Adipose tissue (tissue), 3 donors: ENCODE measurements around the gene RPH3AL. TPM values are rescaled to one million over a fixed set of nuclear protein-coding genes. Genes with fewer than 3 reads are reported as not detected.
"Not testable (repeated sequence)": the region's sequence is repeated elsewhere in the genome, so short reads cannot be mapped to it uniquely, and the experiment has no call there.

Source experiments
- H3K27ac ChIP-seq: one replicate; pipeline ENCODE4 v1.5.1; 2013; ENCODE audit warnings: low read depth, low read length
- WGBS, 3 donors: extraction: QIAGEN DNeasy Blood & Tissue Kit; methylation state at CpG; one replicate each; pipeline ENCODE4 v1.1.7; 2013; 5-methylcytosine and 5-hydroxymethylcytosine counted together
- polyA plus RNA-seq, 3 donors: library from polyadenylated mRNA; stranded (reverse); fragments of 200-250 nt; gene quantifications; one replicate each; pipeline ENCODE4 v1.2.3, GENCODE V29; 2013
- donor health status: healthy with polysubstance abuse.
- donor health status: Bipolar disorder and iron deficiency.
- donor health status: healthy.

RPH3AL gene
- polyA plus RNA-seq, 3 donors, result 19.7 to 30.1 (median 25.5) TPM

DNA sequence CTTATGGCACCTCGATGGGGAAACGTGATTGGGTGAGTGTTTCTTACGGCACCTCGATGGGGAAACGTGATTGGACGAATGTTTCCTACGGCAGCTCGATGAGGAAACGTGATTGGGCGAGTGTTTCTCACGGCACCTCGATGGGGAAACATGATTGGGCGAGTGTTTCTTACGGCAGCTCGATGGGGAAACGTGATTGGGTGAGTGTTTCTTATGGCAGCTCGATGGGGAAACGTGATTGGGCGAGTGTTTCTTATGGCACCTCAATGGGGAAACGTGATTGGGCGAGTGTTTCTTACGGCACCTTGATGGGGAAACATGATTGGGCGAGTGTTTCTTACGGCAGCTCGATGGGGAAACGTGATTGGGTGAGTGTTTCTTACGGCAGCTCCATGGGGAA, 146.1 kb downstream of the RPH3AL start:
- WGBS, 3 donors, result 94 to 97% (median 96%) methylated on average over 27 of the region's 27 CpGs
- not testable (repeated sequence) for H3K27ac ChIP-seq

DNA sequence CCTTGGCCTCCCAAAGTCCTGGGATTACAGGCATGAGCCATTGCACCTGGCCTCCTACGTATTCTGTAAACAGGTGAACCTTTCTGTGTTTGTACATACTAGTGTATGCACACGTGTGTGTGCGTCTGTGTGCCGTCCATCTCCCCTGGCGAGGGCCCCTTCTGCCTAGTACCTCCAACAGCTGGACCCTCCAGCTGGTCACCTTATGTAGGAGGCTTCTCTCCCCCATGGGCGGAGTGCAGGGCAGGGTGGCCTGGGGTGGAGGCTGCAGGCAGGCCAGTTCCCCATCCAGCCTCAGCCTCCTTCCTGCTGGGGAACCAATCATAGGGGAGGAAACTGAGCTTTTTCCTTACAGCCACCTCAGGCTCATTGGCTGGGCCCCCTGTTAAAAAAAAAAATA, 146.8 kb downstream of the RPH3AL start:
- WGBS, 3 donors, result 81 to 87% (median 86%) methylated on average over 6 of the region's 6 CpGs
- no peak overlapping the region for H3K27ac ChIP-seq

DNA sequence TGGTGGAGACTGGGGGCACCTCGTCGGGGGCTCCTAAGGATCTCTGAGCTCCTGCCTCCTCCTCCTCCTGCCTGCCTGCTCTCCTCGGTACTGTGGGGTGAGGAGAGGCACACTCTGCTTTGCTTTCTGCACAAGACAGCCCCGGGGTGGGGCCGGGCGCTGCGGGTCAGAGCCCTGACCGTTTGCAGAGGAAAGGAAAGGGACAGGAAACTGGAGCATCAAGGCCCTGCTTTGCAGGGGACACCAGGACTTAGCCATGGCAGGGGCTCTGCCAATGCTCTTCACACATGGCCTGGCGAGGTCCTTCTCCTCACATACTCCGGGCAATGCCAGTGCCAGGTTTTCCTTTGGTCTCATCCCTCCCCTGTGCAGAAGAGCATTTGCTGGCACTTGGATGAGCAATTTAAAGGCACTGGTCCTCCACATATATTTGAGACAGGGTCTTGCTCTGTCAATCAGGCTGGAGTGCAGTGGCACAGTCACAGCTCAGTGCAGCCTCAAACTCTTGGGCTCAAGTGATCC, 147.4 kb downstream of the RPH3AL start:
- 29 to 49% (median 37%) methylated on average over 10 of the region's 10 CpGs for WGBS, 3 donors
- H3K27ac ChIP-seq, result no peak overlapping the region

DNA sequence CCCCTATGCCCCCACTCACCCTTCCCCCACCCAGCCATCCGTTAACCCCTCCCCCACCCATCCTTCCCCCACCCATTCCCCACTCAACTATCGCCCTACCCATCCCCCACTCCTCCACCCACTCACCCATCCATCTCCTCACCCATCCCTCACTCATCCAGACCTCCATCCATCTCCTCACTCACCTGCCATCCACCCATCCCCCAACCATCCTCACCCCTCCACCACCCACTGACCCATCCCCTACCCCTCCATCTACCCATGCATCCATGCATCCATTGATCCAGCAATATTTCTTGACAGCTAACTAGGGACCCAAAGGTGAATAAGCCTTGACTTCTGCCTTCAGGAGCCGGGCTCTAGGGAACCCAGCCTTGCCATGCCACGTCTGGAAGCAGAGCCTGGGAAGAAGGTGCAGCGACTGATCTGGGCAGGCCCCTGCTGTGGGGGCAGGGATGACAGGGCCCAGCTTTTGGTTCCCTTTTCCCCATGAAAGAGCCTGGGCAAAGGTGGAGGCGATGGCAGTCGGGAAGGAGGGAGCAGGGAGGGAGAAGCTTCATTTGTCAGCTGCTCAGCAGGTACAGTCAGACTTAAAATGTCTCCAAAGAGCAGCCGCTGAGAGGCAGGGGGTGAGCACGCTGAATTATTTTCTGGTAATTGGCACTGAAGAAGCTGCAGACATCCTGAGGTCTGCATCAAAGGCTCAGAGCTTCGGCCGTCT, 148.0 kb downstream of the RPH3AL start:
- no peak overlapping the region for H3K27ac ChIP-seq
- WGBS, 3 donors, result 43 to 55% (median 46%) methylated on average over 10 to 11 of the region's 11 CpGs

DNA sequence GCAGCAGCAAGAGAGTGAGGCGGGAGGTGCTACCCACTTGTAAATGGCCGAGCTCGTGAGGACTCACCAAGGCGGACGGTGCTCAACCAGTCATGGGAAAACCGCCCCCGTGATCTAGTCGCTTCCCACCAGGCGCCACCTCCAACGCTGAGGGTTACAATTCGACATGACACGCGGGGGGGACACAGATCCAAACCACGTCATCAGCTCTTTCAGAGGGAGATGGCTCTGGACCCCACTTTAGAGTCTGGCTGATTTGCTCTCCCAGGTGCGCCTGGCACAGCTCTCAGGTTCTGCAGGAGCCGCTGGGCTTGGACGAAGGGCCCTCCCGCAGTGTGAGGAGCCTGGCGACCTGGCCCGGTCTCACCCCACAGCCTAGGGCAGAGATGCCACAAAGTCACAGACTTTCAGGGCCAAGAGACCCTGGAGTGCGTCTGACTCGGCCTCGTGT, 150.1 kb downstream of the RPH3AL start:
- 82 to 92% (median 83%) methylated on average over 22 to 23 of the region's 23 CpGs for WGBS, 3 donors
- no peak overlapping the region for H3K27ac ChIP-seq

DNA sequence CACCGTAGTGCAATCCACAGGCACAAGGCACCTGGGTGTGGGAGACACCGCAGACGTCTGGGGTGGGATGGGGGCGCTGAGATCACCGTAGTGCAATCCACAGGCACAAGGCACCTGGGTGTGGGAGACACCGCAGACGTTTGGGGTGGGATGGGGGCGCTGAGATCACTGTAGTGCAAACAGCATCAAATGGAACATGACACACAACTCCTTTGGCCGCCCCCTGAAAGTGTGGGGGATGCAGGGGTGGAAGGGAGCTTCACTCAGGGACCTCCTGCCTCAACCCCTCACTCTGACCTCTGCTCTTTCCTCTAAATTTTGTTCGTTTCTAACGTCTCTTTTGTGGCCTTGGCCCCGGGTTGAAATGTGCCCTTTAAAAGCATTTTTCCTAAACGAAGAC, 150.9 kb downstream of the RPH3AL start:
- 39 to 80% (median 74%) methylated on average over 8 to 11 of the region's 13 CpGs for WGBS, 3 donors
- not testable (repeated sequence) for H3K27ac ChIP-seq

DNA sequence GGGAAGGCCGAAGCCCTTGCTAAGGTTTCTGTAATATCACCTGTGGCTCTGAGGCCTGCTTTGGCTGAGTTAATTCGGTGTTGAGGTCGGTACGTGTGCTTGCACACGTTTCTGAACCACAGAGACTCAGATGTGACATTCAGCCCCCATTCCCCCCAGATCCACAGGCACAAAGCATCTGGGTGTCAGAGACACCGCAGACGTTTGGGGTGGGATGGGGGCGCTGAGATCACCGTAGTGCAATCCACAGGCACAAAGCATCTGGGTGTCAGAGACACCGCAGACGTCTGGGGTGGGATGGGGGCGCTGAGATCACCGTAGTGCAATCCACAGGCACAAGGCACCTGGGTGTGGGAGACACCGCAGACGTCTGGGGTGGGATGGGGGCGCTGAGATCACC, 151.3 kb downstream of the RPH3AL start:
- not testable (repeated sequence) for H3K27ac ChIP-seq
- 75 to 90% (median 89%) methylated on average over 9 to 14 of the region's 16 CpGs for WGBS, 3 donors

DNA sequence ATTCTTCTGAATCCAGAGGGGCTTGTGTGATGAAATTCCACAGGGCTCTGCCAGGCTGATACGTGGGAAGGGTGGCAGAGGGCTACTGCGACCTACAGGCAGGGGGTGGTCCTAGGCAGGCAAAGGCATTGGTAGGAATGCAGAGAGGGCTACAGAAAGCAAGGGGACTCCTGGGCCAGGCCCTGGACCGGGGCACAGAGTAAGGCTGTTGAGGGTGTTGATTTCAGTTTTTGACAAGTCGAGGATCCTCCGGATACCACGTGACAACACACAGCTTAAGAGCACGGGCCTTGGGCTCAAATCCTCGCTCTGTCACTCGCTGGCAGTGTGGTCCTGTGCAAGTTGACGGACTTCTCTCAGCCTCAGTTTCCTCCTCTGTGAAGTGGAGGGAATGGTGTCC, 152.0 kb downstream of the RPH3AL start:
- no peak overlapping the region for H3K27ac ChIP-seq
- 65 to 77% (median 72%) methylated on average over 10 of the region's 10 CpGs for WGBS, 3 donors

DNA sequence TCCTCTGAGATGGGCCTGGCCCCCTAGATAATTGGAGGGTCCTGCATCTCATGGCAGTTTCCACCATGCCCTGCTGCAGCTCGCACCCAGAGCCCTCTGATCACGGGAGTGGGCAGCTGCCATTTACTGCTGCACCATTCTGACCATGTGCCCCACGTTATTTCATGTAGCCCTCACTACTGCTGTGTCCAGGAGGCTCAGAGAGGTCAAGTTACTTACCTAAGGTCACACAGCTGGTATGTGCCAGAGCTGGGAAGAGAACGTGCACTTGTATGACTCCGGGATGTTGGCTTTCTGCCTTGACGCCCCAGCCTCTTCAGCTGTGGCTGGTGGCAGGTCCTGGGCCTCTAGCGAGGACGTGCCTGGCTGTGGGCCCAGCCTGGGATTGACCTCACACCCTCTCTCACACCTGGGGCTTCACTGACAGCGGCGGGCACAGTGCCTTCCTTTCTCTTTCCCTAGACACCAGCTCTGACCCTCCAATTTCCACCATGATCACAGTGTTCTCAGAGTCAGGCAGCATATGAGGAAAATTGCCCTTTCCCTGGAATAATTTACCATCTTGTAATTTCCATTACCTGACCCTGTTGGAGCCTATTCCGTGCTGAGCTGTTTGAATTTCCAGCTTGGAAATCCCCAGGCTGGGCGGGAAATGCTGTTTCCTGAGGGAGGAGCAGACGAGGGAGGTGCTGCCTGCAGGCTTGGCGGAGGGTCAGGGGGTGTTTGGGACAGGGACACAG, 152.6 kb downstream of the RPH3AL start:
- no peak overlapping the region for H3K27ac ChIP-seq
- WGBS, 3 donors, result 26 to 52% (median 45%) methylated on average over 14 of the region's 14 CpGs

DNA sequence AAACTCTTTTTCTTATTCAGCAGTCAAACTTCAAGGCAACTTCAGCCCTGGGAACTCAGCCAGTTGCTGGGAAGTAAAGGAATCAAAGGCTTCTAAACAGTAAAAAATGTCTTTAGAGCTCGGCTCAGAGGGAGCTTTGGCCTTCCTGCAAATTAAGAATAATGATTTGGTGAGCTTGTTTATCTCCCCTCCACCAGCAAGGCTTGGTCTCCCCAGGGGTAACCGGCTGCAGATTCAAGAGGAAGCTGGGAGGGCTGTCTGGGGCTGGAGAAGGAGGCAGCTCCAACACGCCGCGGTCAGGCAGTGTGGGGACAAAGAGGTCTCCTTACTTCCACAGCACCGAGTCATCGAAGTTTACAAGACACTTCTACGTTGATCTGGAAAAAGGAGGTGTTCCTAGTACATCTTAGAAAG, 153.4 kb downstream of the RPH3AL start:
- no peak overlapping the region for H3K27ac ChIP-seq
- WGBS, 3 donors, result 2 to 8% (median 5%) methylated on average over 8 of the region's 8 CpGs

DNA sequence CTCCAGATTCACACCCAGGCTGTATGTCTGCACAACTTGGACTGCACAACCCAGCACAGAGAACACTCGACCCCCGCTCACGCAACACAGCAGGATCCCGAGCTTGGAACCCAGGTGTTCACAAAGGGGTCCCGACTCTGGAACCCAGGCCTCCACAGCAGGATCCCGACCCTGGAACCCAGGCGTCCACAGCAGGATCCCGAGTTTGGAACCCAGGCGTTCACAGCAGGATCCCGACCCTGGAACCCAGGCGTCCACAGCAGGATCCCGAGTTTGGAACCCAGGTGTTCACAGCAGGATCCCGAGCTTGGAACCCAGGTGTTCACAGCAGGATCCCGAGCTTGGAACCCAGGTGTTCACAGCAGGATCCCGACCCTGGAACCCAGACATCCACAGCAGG, 154.4 kb downstream of the RPH3AL start:
- WGBS, 3 donors, result 87 to 93% (median 93%) methylated on average over 15 of the region's 15 CpGs
- not testable (repeated sequence) for H3K27ac ChIP-seq

DNA sequence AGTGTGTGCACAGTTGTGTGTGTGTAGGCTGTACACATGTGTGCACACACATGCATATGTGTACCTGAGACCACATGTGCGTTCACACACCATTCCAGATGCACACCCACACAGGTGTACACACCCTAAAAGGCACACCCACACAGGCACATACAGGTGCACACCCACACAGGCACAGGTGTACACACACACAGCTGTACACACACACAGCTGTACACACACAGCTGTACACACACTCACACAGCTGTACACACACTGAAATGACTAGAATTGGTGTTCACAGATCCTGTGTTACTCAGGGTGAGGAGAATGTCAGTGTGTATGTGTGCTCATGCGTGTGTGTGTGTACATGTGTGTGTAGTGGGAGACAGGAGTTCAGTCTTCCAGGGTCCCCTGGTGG, 155.3 kb downstream of the RPH3AL start:
- H3K27ac ChIP-seq, result no peak overlapping the region
- 91 to 98% (median 93%) methylated on average over 2 of the region's 2 CpGs for WGBS, 3 donors

DNA sequence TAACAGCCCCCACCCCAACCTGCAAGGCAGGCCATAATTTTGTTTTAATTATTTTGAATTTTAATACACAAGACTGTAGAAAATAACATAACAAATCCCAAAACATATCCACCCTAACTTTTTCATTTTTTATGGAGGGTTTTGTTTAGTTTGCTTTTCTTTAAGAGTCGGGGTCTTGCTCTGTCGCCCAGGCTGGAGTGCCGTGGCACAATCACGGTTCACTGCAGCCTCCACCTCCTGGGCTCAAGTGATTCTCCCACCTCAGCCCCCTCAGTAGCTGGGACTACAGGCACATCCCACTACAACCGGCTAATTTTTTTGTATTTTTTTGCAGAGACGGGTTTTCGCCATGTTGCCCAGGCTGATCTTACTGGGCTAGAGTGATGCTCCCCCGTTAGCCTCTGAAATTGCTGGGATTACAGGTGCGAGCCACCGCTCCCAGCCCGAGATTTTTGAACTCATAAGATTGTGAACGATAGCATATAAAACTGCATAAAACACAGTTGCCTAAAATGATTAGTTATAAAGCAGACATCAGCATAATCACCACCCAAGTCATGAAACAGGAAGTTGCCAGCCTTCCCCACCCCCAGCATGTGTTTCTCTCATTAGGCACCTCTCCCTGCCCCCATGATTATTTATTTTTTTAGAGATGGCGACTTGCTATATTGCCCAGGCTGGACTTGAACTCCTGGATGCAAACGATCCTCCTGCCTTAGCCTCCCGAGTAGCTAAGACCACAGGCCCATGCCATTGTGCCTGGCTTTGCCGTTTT, 157.6 kb downstream of the RPH3AL start:
- 75 to 83% (median 77%) methylated on average over 16 of the region's 16 CpGs for WGBS, 3 donors
- H3K27ac ChIP-seq, result no peak overlapping the region

DNA sequence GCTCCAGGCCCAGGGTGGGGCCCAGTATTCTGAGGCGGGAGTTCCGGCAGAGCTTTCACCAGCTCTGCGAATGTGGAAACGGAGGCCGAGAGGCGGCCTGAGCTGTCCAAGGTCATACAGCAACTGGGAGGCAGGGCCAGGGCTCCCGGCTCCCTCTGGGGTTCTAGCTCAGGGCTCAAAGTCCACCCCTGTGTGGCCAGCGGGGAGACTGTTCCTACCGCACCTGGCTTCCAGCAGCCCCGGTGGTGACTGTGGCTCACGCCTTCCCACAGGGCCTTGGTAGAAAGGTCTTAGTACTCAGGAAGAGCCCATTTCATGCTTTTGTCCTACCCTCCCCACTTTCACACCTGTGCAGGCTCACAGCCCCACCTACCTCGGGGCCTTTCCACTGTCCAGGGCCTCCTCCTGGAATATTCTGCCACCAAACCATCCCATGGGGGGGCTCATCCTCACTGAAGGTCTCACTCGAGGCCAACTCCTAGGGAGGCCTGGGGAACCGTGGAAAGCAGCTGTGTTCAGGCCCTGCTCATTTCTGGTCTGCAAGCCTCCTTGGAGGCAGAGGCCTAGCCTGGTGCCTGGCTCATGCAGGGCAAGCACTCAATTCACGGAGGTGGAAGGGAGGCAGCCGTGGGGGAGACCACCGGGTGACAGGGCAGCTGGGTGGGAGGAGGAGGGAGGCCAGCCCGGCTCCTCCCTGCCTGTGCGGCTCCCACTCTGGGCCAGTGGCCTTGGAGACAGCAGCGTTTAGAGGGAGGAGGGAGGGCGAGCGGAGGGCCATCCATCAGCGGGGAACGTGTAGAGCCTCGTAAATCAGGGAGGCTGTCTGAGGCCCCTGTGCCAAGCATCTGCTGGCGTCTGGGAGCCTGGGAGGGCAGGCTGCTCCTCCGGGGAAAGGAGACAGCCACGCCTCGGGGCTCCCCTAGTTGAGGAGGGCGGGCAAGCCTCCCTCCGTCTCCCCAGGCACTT, 158.5 kb downstream of the RPH3AL start:
- H3K27ac ChIP-seq, result no peak overlapping the region
- 40 to 70% (median 66%) methylated on average over 29 to 31 of the region's 31 CpGs for WGBS, 3 donors

DNA sequence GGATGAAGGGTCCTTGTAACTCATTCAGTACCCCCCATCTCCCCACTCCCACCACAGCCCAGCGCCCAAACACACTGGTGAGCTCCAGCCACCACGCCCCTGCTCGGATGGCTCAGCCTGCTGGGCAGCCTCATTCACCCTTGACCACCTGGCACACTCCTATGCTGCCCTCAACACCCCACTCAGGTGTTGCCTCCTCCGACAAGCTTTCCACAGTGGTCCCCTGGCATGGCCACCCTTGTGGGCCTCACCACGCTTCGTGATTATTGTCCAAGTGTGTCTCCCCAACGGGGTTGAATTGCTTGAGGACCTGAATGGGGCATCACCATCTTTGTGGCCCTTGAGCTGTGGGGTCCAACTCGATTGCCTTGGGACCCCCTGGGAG, 159.2 kb downstream of the RPH3AL start:
- 89 to 95% (median 94%) methylated on average over 8 of the region's 8 CpGs for WGBS, 3 donors
- no peak overlapping the region for H3K27ac ChIP-seq

DNA sequence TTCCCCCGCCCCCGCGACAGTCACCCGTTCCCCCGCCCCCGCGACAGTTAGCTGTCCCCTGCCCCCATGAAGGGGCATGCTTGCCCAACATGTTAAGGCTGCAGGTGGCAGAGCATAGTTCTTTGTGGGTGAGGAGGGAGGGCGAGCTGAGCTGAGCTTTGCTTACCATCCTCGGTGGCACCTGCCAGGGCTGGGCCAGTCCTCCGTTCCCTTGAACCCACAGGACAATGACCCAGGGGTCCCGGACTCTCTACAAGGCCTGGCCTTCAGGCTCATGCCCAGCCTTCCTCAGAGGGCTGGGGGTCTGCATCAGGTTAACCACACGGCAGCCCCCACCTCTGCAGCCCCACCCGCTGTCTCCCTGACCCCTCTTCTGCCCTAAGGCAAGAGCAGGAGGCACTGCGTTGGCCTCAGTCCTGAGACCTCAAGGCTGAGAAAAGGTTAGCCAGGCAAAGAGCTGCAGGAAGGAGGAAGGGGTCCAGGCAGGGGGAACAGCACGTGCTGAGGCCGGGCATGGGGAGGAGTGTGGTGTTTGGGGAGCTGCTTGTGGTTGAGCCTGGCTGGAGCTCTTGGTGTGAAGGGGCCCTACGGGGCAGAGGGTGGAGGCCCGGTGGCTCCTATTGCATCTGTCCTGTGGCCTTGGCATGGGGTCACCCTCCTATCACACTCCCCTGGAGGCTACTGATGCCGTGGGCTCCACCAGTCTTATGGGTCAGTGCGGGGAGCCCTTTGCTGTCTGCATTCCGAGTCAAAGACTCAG, 159.8 kb downstream of the RPH3AL start:
- H3K27ac ChIP-seq, result no peak overlapping the region
- 81 to 84% (median 81%) methylated on average over 16 to 21 of the region's 21 CpGs for WGBS, 3 donors

DNA sequence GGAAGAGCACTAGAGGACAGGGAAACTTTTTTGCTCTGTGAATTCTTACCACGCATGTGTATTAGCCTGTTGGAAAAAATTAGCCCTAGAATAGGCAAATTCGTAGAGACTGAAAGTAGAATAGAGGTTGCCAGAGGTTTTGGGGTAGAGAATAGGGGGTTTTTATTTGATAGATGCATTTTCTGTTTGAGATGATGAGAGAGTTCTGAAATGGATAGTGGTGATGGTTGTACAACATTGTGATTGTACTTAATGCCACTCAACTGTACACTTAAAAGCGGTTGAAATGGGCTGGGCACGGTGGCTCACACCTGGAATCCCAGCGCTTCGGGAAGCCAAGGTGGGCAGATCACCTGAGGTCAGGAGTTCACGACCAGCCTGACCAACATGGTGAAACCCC, 163.2 kb downstream of the RPH3AL start:
- no peak overlapping the region for H3K27ac ChIP-seq
- 81 to 87% (median 86%) methylated on average over 7 of the region's 7 CpGs for WGBS, 3 donors
